ENCODE data around the gene DOCK10.

DNA sequence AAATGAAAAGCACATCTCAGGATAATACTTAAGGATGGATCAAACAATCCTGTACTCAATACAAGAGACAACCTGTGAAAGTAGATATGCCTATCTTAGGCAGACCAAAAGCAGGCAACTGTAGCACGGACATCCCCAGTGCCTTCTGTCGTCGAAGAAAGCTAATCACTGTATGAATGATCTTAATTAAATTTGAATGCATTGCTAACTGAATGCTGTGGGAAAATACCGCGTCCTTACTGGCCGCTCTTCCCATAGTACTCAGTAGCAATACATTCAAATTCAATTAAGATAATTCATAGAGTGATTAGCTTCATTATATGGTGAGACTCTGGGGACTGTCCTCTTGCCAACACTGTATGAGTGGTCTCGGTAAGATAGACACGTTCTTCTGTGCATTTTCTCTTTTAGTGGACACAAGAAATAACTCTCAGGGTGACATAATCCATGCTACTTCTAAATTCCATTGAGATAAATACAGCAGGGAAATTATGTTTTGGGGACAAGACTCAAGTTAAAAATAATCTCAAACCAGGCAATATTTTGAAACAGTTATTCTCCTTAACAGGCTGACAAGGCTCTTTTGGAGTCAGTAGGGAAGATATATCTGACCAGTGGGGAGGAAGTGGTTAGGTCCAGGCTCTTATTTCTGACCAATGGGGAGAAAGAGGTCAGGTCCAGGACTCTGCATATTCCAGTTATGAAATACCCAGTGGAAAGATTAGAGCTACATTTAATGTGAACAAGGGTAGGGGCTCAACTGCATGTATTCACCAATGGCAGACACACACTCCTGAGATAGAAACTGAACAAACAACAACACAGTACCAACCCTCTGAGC is 97.3 kb downstream of the DOCK10 start:
- TF ChIP-seq CTCF (optimal IDR thresholded peaks at IDR 0.05 in 1 of 3, IDR thresholded peaks at IDR 0.05 in 1 of 3, conservative IDR thresholded peaks at IDR 0.05 in 1 of 3; ENCODE audit: extremely low read depth in 1 of 3, insufficient read depth in 2 of 3, low read length in 3 of 3) (no peak), EZH2 (IDR thresholded peaks at IDR 0.05; ENCODE audit: low read length) (no peak)
